Panc1 (cell line): ENCODE measurements around the gene PIP4K2A.

Experiments
- POLR2AphosphoS5 ChIP-seq: IDR thresholded peaks from 2 replicates; pipeline ENCODE4 v1.6.1; 2012; ENCODE audit warnings: mild to moderate bottlenecking, low read depth, low read length, moderate library complexity
- SIN3A ChIP-seq: IDR thresholded peaks from 2 replicates; pipeline ENCODE4 v1.6.1; 2012; ENCODE audit warnings: low read depth, mild to moderate bottlenecking, low read length, moderate library complexity, borderline replicate concordance; ENCODE audit not compliant: insufficient read depth
- TCF7L2 ChIP-seq: IDR thresholded peaks from 2 replicates; pipeline ENCODE4 v1.6.1; 2011; ENCODE audit warnings: mild to moderate bottlenecking, low read depth, low read length, inconsistent platforms
- TF ChIP-seq, protein P1 (sequence below): fragments of 450-650 bp; IDR thresholded peaks from 2 replicates; pipeline ENCODE4 v1.5.1; 2017; ENCODE audit warnings: mild to moderate bottlenecking
- TF ChIP-seq, protein P2 (sequence below), 2 experiments: IDR thresholded peaks; 2 replicates each; pipeline ENCODE4 v1.6.1; 2011 to 2012; ENCODE audit warnings: low read depth in 2 of 2, control low read depth in 1 of 2, low read length in 1 of 2, mild to moderate bottlenecking in 1 of 2, moderate library complexity in 1 of 2; ENCODE audit not compliant: insufficient read depth in 1 of 2

DNA sequence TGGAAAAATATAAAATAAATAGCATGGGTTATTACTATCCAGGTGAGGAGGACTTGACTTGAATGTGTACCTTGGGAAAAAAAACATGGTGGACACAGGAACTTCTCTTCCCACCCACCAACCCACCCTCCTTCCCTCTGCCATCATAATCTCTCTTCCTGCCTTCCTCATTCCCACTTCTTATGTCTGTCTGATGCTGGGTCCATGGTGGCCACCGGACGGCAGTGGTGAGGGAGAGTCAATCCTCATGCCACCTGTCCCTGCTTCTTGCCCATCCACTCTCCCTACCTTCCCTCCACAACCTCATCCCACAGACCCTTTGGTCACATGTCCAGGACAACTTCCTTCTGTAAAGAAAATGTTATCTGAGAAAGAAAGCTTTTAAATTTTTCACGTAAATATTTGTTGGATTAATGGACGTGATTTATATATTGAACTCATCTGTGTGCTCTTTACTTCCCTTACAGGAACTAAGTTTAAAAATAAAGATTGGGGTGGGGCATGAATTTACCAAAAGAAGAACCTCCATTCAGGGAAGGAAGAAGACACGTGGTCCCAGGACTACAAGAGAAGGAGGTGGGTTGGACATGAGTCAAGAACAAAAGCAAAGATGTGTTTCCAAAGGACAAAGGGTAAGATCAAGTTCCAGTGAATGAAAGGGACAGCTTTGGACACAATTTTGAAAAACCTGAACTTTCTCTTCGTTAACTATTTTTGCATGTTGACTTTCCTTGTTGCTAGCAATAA is 104.5 kb downstream of the PIP4K2A start:
- TF ChIP-seq, protein P1, sequence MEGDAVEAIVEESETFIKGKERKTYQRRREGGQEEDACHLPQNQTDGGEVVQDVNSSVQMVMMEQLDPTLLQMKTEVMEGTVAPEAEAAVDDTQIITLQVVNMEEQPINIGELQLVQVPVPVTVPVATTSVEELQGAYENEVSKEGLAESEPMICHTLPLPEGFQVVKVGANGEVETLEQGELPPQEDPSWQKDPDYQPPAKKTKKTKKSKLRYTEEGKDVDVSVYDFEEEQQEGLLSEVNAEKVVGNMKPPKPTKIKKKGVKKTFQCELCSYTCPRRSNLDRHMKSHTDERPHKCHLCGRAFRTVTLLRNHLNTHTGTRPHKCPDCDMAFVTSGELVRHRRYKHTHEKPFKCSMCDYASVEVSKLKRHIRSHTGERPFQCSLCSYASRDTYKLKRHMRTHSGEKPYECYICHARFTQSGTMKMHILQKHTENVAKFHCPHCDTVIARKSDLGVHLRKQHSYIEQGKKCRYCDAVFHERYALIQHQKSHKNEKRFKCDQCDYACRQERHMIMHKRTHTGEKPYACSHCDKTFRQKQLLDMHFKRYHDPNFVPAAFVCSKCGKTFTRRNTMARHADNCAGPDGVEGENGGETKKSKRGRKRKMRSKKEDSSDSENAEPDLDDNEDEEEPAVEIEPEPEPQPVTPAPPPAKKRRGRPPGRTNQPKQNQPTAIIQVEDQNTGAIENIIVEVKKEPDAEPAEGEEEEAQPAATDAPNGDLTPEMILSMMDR: no peak
- TF ChIP-seq POLR2AphosphoS5 (no peak), TCF7L2 (no peak), SIN3A (no peak)
- TF ChIP-seq, protein P2, sequence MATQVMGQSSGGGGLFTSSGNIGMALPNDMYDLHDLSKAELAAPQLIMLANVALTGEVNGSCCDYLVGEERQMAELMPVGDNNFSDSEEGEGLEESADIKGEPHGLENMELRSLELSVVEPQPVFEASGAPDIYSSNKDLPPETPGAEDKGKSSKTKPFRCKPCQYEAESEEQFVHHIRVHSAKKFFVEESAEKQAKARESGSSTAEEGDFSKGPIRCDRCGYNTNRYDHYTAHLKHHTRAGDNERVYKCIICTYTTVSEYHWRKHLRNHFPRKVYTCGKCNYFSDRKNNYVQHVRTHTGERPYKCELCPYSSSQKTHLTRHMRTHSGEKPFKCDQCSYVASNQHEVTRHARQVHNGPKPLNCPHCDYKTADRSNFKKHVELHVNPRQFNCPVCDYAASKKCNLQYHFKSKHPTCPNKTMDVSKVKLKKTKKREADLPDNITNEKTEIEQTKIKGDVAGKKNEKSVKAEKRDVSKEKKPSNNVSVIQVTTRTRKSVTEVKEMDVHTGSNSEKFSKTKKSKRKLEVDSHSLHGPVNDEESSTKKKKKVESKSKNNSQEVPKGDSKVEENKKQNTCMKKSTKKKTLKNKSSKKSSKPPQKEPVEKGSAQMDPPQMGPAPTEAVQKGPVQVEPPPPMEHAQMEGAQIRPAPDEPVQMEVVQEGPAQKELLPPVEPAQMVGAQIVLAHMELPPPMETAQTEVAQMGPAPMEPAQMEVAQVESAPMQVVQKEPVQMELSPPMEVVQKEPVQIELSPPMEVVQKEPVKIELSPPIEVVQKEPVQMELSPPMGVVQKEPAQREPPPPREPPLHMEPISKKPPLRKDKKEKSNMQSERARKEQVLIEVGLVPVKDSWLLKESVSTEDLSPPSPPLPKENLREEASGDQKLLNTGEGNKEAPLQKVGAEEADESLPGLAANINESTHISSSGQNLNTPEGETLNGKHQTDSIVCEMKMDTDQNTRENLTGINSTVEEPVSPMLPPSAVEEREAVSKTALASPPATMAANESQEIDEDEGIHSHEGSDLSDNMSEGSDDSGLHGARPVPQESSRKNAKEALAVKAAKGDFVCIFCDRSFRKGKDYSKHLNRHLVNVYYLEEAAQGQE (IDR thresholded peaks at IDR 0.05; ENCODE audit: insufficient read depth in 1 of 2, low read depth in 2 of 2, low read length in 1 of 2): no peak
